Measurements from ENCODE around the gene PIK3R3.

- TF ChIP-seq CTCF (IDR thresholded peaks at IDR 0.05) (no peak), POLR2A (IDR thresholded peaks at IDR 0.05) (no peak)
These were observed 34.4 kb upstream of the PIK3R3 start for GRCh38 chr1:46166521-46167462.
